Right lobe of liver (tissue), 4 donors: ENCODE data around the gene EMC10.

Experiments
- POLR2A ChIP-seq: fragments of 450-650 bp; IDR thresholded peaks from one replicate; pipeline ENCODE4 v1.6.1; 2017; ENCODE audit warnings: antibody characterized with exemption, mild to moderate bottlenecking
- TF ChIP-seq, protein P1 (sequence below), 4 donors: fragments of 200-600 bp in 3 of 4; fragments of 450-650 bp in 1 of 4; IDR thresholded peaks; one replicate each; pipeline versions ENCODE4 v1.5.1 to v1.8.0; 2016 to 2022; ENCODE audit warnings: antibody characterized with exemption in 4 of 4, mild to moderate bottlenecking in 2 of 4
- donor health status: DM: no; HTN: no; CAD: no.
- donor health status: DM: no; HTN: no; CAD: no.
- donor health status: DM: no; HTN: yes; CAD: no.

DNA sequence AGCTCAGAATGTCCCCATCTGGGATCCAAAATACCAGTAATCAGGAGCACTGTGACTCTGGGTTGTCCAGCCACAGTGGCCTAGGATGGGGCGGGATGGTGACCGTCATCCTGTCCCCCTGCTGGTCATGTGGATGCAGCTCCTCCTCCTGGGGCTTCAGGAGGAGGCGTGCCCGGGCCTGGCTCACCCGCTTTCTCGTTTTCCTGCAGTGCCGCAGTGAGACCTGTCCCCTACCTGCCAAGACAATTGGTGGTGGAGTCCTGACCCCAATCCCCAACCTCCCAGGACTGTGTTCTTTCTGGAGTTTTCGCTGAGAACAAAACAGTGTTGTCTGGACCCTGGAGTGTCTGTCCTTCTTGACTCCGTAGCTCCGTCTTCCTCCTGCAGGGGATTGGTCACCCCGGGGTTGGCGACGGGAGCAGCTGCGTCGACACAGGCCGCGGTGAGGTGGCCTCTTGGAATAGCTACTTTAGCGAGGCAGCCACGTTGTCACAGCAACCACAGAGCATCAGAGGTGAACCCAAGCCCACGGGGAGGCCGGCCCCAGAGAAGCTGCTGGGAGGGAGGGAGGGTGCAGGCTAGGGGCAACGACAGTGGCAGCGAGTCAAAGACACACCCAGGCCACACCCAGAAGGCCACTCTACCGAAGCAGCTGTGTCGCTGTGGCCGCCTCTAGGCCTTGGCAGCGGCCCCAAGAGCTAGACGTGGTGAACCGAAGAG lies 10.2 kb upstream of the EMC10 start:
- TF ChIP-seq, protein P1, sequence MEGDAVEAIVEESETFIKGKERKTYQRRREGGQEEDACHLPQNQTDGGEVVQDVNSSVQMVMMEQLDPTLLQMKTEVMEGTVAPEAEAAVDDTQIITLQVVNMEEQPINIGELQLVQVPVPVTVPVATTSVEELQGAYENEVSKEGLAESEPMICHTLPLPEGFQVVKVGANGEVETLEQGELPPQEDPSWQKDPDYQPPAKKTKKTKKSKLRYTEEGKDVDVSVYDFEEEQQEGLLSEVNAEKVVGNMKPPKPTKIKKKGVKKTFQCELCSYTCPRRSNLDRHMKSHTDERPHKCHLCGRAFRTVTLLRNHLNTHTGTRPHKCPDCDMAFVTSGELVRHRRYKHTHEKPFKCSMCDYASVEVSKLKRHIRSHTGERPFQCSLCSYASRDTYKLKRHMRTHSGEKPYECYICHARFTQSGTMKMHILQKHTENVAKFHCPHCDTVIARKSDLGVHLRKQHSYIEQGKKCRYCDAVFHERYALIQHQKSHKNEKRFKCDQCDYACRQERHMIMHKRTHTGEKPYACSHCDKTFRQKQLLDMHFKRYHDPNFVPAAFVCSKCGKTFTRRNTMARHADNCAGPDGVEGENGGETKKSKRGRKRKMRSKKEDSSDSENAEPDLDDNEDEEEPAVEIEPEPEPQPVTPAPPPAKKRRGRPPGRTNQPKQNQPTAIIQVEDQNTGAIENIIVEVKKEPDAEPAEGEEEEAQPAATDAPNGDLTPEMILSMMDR (IDR thresholded peaks at IDR 0.05), result no peak
- no peak for TF ChIP-seq POLR2A
